22Rv1 (cell line): Measurements from ENCODE around the gene DHRS7C.

Source experiments
- H3K27ac ChIP-seq: fragments of 450-650 bp; 2 replicates; pipeline ENCODE4 v1.5.1; 2017
- ZFX ChIP-seq: fragments of 450-650 bp; IDR thresholded peaks from 2 replicates; pipeline ENCODE4 v1.6.1; 2017; ENCODE audit warnings: antibody characterized with exemption, borderline replicate concordance
- TF ChIP-seq, protein P1 (sequence below): fragments of 450-650 bp; IDR thresholded peaks from 2 replicates; pipeline ENCODE4 v1.5.1; 2017; ENCODE audit warnings: mild to moderate bottlenecking

DHRS7C gene

GRCh38 chr17:9828296-9829295 lies 37.2 kb upstream of the DHRS7C start:
- no peak overlapping the region for H3K27ac ChIP-seq
- no peak for TF ChIP-seq ZFX
- TF ChIP-seq, protein P1, sequence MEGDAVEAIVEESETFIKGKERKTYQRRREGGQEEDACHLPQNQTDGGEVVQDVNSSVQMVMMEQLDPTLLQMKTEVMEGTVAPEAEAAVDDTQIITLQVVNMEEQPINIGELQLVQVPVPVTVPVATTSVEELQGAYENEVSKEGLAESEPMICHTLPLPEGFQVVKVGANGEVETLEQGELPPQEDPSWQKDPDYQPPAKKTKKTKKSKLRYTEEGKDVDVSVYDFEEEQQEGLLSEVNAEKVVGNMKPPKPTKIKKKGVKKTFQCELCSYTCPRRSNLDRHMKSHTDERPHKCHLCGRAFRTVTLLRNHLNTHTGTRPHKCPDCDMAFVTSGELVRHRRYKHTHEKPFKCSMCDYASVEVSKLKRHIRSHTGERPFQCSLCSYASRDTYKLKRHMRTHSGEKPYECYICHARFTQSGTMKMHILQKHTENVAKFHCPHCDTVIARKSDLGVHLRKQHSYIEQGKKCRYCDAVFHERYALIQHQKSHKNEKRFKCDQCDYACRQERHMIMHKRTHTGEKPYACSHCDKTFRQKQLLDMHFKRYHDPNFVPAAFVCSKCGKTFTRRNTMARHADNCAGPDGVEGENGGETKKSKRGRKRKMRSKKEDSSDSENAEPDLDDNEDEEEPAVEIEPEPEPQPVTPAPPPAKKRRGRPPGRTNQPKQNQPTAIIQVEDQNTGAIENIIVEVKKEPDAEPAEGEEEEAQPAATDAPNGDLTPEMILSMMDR = no peak

GRCh38 chr17:9825641-9826150 lies 34.3 kb upstream of the DHRS7C start, which contains the start of gene GLP2R:
Gene GLP2R (plus strand): TSS chr17:9825924. CDS start chr17:9826064, 140 bp downstream.
- TF ChIP-seq, protein P1 = no peak
- no peak for TF ChIP-seq ZFX
- no peak within 1 kb of the TSS for H3K27ac ChIP-seq

DNA sequence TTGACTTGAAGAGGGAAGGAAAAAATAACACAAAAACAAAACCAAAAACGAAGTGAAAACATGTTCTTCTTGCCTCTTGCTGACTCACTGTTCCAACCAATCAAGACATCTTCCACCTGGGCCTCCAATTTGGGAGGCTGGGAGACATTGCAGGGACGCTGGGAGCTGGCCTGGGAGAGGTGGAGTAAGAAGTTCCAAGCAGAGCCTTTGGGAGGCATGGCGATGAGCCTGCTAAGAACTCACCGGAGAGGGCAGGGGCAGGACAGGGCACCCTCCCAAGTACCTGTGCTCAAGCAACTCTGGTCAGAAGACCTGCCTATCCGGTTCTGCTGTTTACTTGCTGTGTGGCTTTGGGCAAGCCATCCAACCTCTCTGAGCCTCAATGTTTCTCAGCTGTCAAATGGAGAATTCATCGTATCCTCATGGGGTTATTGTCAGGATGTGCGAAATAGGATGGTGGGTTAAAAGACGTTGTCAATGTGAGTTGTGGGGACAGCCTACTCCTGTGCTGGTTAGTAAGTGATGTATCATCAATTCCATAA lies 33.5 kb upstream of the DHRS7C start:
- TF ChIP-seq, protein P1 = no peak
- TF ChIP-seq ZFX = no peak
- no peak overlapping the region for H3K27ac ChIP-seq

- no peak overlapping the region for H3K27ac ChIP-seq
- TF ChIP-seq ZFX = no peak
- TF ChIP-seq, protein P1 = no peak; the same call in 1 of the 2 replicates
Measured at GRCh38 chr17:9824094-9824493, 32.7 kb upstream of the DHRS7C start.

DNA sequence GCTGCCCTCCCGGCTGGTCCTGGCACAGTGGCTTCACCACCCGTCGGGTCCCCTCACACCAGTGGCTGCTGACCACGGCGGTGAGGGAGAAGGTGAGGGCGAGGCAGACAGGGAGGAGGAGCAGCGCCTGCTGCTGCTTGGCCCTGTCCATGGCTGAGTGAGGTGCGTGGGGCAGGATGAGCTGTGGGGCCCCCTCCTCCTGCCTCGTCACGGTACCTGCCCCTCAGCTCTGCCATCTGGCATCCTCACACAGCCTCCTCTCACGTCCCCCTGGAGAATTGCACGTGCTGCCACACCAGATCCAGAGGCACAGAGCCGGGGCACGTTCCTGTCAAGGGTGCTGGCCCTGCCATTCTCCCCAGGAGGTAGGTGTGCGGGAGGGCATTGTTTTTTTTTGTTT lies 30.5 kb upstream of the DHRS7C start, which contains the start of gene GSG1L2:
GSG1L2 (minus strand) TSS at position 159 of the 400 bp plus-strand sequence; CDS start at position 151, 8 bp downstream.
- TF ChIP-seq, protein P1 = no peak
- TF ChIP-seq ZFX = no peak
- no peak within 1 kb of the TSS for H3K27ac ChIP-seq

- TF ChIP-seq ZFX = no peak
- TF ChIP-seq, protein P1 = no peak
- H3K27ac ChIP-seq = no peak overlapping the region
Measured at GRCh38 chr17:9820448-9820847, 29.1 kb upstream of the DHRS7C start.
